Psoas muscle (tissue), 8 donors: ENCODE results near the gene ZNF691. TPM values are rescaled to one million over a fixed set of nuclear protein-coding genes. Genes with fewer than 3 reads are reported as not detected.
A peak's percentile ranks its signal among the peaks of the same experiment; 100 is the strongest.

Experiments used
- ATAC-seq, 4 donors: fragments of 200-7000 bp; cut with Tn5 transposase; one replicate each; pipeline ENCODE4 v1.9.1; 2020; ENCODE audit warnings: moderate library complexity in 3 of 4, mild to moderate bottlenecking in 2 of 4
- DNase-seq, 2 donors: peaks; one replicate each; pipeline ENCODE4 v3.0.0-alpha.2; 2020
- H3K27ac ChIP-seq: fragments of 200-600 bp; one replicate; pipeline ENCODE4 v1.8.0; 2022
- H3K27me3 ChIP-seq, 3 donors: fragments of 200-600 bp in 1 of 3; one replicate each; pipeline versions ENCODE4 v1.6.1 to v1.8.0; 2013 to 2022; ENCODE audit warnings: low read length in 2 of 3, mild to moderate bottlenecking in 2 of 3, moderate library complexity in 1 of 3; ENCODE audit not compliant: insufficient read depth in 3 of 3
- H3K36me3 ChIP-seq, 2 donors: fragments of 200-600 bp in 1 of 2; one replicate each; pipeline versions ENCODE4 v1.6.1 to v1.8.0; 2013 to 2022; ENCODE audit warnings: low read depth in 1 of 2, mild to moderate bottlenecking in 1 of 2, moderate library complexity in 1 of 2; ENCODE audit not compliant: insufficient read depth in 1 of 2
- H3K4me1 ChIP-seq: fragments of 200-600 bp; one replicate; pipeline ENCODE4 v1.8.0; 2022
- H3K4me3 ChIP-seq: fragments of 200-600 bp; one replicate; pipeline ENCODE4 v1.8.0; 2022; ENCODE audit warnings: mild to moderate bottlenecking
- H3K9me3 ChIP-seq: fragments of 200-600 bp; one replicate; pipeline ENCODE4 v1.8.0; 2022
- CTCF ChIP-seq: fragments of 200-600 bp; IDR thresholded peaks from one replicate; pipeline ENCODE4 v1.8.0; 2022; ENCODE audit warnings: antibody characterized with exemption
- WGBS, 3 donors: extraction: QIAGEN DNeasy Blood & Tissue Kit; methylation state at CpG; one replicate each; pipeline versions ENCODE4 v1.1.6 to v1.1.7; 2013; 5-methylcytosine and 5-hydroxymethylcytosine counted together
- intact Hi-C, 2 donors: fragments of 100-400 bp; cut with DNase I; formaldehyde crosslinking; loops; one replicate each; pipeline versions ENCODE4 v1.11.0 to v1.14.2; 2022
- polyA plus RNA-seq, 3 donors: library from polyadenylated mRNA; stranded (reverse); fragments of 200-250 nt; gene quantifications; one replicate each; pipeline ENCODE4 v1.2.3, GENCODE V29; 2013
- total RNA-seq, 4 donors: library from RNA; stranded (reverse); fragmentation: NEBNext Ultra II Directional in 2 of 4; extraction: Animal tissue kit (Norgen Biotek cat#: 25700) in 2 of 4; gene quantifications; one replicate each; pipeline versions ENCODE4 v1.2.1 to v1.2.4, GENCODE V29; 2021 to 2023
- donor health status: healthy with polysubstance abuse.
- donor health status: DM: no; HTN: no; CAD: no; lungs with moderate emphysema.
- donor health status: Bipolar disorder and iron deficiency.
- donor health status: healthy.
- donor health status: DM: yes; HTN: yes; CAD: no.
- donor health status: DM: no; HTN: no; CAD: no.
- donor health status: DM: no; HTN: no; CAD: no.
- donor health status: DM: yes; HTN: yes; CAD: no.

ZNF691 gene
- total and polyA plus RNA-seq, 7 donors = 4.8 to 10.8 (median 7.0) TPM

DNA sequence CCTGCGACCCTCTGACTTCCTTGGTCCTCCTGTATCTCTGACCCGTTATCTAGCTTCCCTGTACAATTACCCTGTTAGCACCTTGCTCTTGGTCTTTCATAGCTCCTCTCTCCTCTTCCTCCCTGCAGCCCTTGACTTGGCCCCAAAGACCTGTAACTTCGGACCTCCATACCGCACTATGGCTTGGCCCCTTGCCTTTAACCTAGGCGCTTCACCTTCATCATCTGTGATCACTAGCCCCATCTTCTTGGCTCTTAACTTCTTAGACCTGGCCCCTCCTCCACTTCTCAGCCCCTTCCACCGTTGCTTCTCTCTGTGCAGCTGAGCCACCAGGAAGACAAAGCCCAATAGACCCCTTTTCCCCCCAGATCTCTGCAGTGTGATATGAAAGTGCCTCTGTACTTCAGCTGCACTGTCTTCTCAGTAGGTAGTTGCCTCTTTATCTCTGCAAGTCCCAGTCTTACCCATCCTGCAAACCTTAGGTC, 740 bp downstream of the ZNF691 start:
- WGBS, 3 donors = 4 to 8% (median 5%) methylated on average over 6 of the region's 6 CpGs
- no peak for ATAC-seq
- peak overlapping the region; percentile 76 for H3K27ac ChIP-seq
- no peak for TF ChIP-seq CTCF
- DNase-seq = no peak
- peaks cover 18% of the 10 kb centered on the region for H3K4me1 ChIP-seq
- H3K9me3 ChIP-seq = no peaks in the 10 kb centered on the region
- intact Hi-C loops = loop anchor here in 1 of 2 donors (10.0 kb wide), 1 partner anchor 82 kb away; the partner anchor contains the start of genes C1orf50 and P3H1
- no peaks in the 10 kb centered on the region for H3K27me3 ChIP-seq
- peak overlapping the region; percentile 73 for H3K4me3 ChIP-seq
- H3K36me3 ChIP-seq = peaks cover 3 to 42% of the 10 kb centered on the region in 2 donors

- Histone ChIP-seq H3K36me3 (peaks cover 3 to 40% of the 10 kb centered on the region in 2 donors), H3K9me3 (no peaks in the 10 kb centered on the region), H3K27me3 (no peaks in the 10 kb centered on the region), H3K27ac (no peak overlapping the region), H3K4me1 (peaks cover 18% of the 10 kb centered on the region), H3K4me3 (peak overlapping the region; percentile 73)
- no peak for TF ChIP-seq CTCF
- WGBS, 3 donors = 67 to 78% (median 70%) methylated on average over 6 of the region's 6 CpGs
- no peak for DNase-seq
- intact Hi-C loops = loop anchor here in 1 of 2 donors (10.0 kb wide), 1 partner anchor 83 kb away; the partner anchor contains the start of genes C1orf50 and P3H1
- no peak for ATAC-seq
Observed at GRCh38 chr1:42847721-42848460, 1.5 kb downstream of the ZNF691 start.

- DNase-seq (no peak), ATAC-seq (no peak)
- H3K9me3 ChIP-seq = no peaks in the 10 kb centered on the region
- no peak for TF ChIP-seq CTCF
- intact Hi-C loops = loop anchor here in 1 of 2 donors (10.0 kb wide), 1 partner anchor 84 kb away; the partner anchor contains the start of genes C1orf50 and P3H1
- no peaks in the 10 kb centered on the region for H3K27me3 ChIP-seq
- H3K4me3 ChIP-seq = no peak overlapping the region
- H3K36me3 ChIP-seq = peaks cover 3 to 33% of the 10 kb centered on the region in 2 donors
- 80 to 84% (median 82%) methylated on average over 2 of the region's 2 CpGs for WGBS, 3 donors
- H3K4me1 ChIP-seq = peaks cover 18% of the 10 kb centered on the region
- H3K27ac ChIP-seq = no peak overlapping the region
Observed at GRCh38 chr1:42848823-42849537, 2.6 kb downstream of the ZNF691 start.

DNA sequence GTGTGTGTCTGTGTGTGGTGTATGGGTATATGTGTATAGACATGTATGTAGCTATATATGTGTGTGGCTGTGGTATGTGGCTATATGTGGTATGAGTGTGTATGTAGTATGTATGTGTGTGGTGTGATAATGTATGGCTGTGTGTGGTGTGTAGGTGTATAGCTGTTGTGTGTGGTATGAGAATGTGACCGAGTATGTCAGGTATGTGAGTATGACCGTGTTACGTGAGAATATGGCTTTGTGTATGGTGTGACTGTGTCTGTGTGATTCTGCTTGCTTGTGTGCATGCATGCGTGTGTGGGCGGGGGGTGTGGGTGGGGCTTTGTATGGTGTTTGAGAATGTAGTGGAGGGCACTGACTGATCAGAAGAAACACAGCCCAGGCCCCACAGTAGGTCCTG, 3.5 kb downstream of the ZNF691 start:
- H3K36me3 ChIP-seq = peaks cover 3 to 33% of the 10 kb centered on the region in 2 donors
- no peaks in the 10 kb centered on the region for H3K9me3 ChIP-seq
- H3K4me3 ChIP-seq = no peak overlapping the region
- H3K27me3 ChIP-seq = no peaks in the 10 kb centered on the region
- ATAC-seq (no peak), DNase-seq (no peak)
- 95 to 99% (median 97%) methylated on average over 5 of the region's 5 CpGs for WGBS, 3 donors
- H3K4me1 ChIP-seq = peaks cover 18% of the 10 kb centered on the region
- intact Hi-C loops = loop anchor here in 1 of 2 donors (10.0 kb wide), 1 partner anchor 85 kb away; the partner anchor contains the start of genes C1orf50 and P3H1
- no peak overlapping the region for H3K27ac ChIP-seq
- TF ChIP-seq CTCF = no peak
